HepG2 (cell line): ENCODE measurements around the gene TADA2A. TPM values are rescaled to one million over a fixed set of nuclear protein-coding genes. Genes with fewer than 3 reads are reported as not detected.
A peak's percentile ranks its signal among the peaks of the same experiment; 100 is the strongest.

Source experiments
- BRF2 ChIP-seq: sonication (generic); formaldehyde crosslinking; IDR thresholded peaks from 2 replicates; pipeline ENCODE4 v1.8.1; 2022; ENCODE audit warnings: mild to moderate bottlenecking, missing genetic modification reagents
- CTCF ChIP-seq: sonication (generic); formaldehyde crosslinking; IDR thresholded peaks from 2 replicates; pipeline ENCODE4 v1.5.0; 2020; ENCODE audit warnings: mild to moderate bottlenecking, missing genetic modification reagents, moderate library complexity
- ELF3 ChIP-seq: IDR thresholded peaks from 2 replicates; pipeline ENCODE4 v1.6.1; 2016; ENCODE audit warnings: missing genetic modification reagents, missing compliant biosample characterization
- HDAC1 ChIP-seq: sonication (generic); formaldehyde crosslinking; IDR thresholded peaks from 2 replicates; pipeline ENCODE4 v1.5.1; 2020; ENCODE audit warnings: mild to moderate bottlenecking, missing genetic modification reagents
- HOXA3 ChIP-seq: sonication (generic); formaldehyde crosslinking; IDR thresholded peaks from 2 replicates; pipeline ENCODE4 v1.5.0; 2020; ENCODE audit warnings: missing genetic modification reagents
- IKZF4 ChIP-seq: sonication (generic); formaldehyde crosslinking; IDR thresholded peaks from 2 replicates; pipeline ENCODE4 v1.5.1; 2020; ENCODE audit warnings: borderline replicate concordance, mild to moderate bottlenecking, low read depth, missing genetic modification reagents; ENCODE audit errors: not compliant biosample characterization
- KMT2A ChIP-seq: sonication (generic); formaldehyde crosslinking; IDR thresholded peaks from 2 replicates; pipeline ENCODE4 v1.4.0; 2020; ENCODE audit warnings: missing genetic modification reagents
- MYC ChIP-seq: sonication (generic); formaldehyde crosslinking; IDR thresholded peaks from 2 replicates; pipeline ENCODE4 v1.9.0; 2021; ENCODE audit warnings: missing genetic modification reagents, borderline replicate concordance
- NR2C2 ChIP-seq: sonication (generic); formaldehyde crosslinking; IDR thresholded peaks from 2 replicates; pipeline ENCODE4 v1.4.0; 2020; ENCODE audit warnings: missing genetic modification reagents, mild to moderate bottlenecking, moderate library complexity, borderline replicate concordance
- NR2F6 ChIP-seq, 2 experiments: IDR thresholded peaks; 2 replicates each; pipeline ENCODE4 v1.6.1; 2016; ENCODE audit warnings: antibody characterized with exemption in 1 of 2, mild to moderate bottlenecking in 1 of 2
- PITX1 ChIP-seq: sonication (generic); formaldehyde crosslinking; IDR thresholded peaks from 2 replicates; pipeline ENCODE4 v1.5.1; 2020; ENCODE audit warnings: mild to moderate bottlenecking, missing genetic modification reagents
- RARA ChIP-seq: IDR thresholded peaks from 2 replicates; pipeline ENCODE4 v1.6.1; 2016; ENCODE audit warnings: missing genetic modification reagents, missing compliant biosample characterization
- SIX1 ChIP-seq: sonication (generic); formaldehyde crosslinking; IDR thresholded peaks from 2 replicates; pipeline ENCODE4 v1.4.0; 2020; ENCODE audit warnings: missing genetic modification reagents, borderline replicate concordance
- SRSF9 ChIP-seq: fragments of 200-400 bp; formaldehyde crosslinking; IDR thresholded peaks from 2 replicates; pipeline ENCODE4 v1.6.1; 2018; ENCODE audit warnings: borderline replicate concordance, mild to moderate bottlenecking, low read depth, low read length; ENCODE audit not compliant: insufficient read depth, poor library complexity, severe bottlenecking
- SYNCRIP ChIP-seq: fragments of 200-400 bp; formaldehyde crosslinking; IDR thresholded peaks from 2 replicates; pipeline ENCODE4 v1.6.1; 2018; ENCODE audit warnings: mild to moderate bottlenecking, low read depth, low read length; ENCODE audit not compliant: insufficient read depth
- THAP7 ChIP-seq: sonication (generic); formaldehyde crosslinking; IDR thresholded peaks from 2 replicates; pipeline ENCODE4 v1.8.1; 2023; ENCODE audit warnings: mild to moderate bottlenecking, missing genetic modification reagents
- THYN1 ChIP-seq: sonication (generic); formaldehyde crosslinking; IDR thresholded peaks from 2 replicates; pipeline ENCODE4 v1.8.1; 2023; ENCODE audit warnings: low read depth, mild to moderate bottlenecking, moderate library complexity, missing genetic modification reagents, borderline replicate concordance
- U2AF1 ChIP-seq: fragments of 200-400 bp; formaldehyde crosslinking; optimal IDR thresholded peaks from 2 replicates; pipeline ENCODE3; 2017; ENCODE audit warnings: mild to moderate bottlenecking, low read depth, low read length
- ZBTB38 ChIP-seq: sonication (generic); formaldehyde crosslinking; IDR thresholded peaks from 2 replicates; pipeline ENCODE4 v1.5.1; 2020; ENCODE audit warnings: mild to moderate bottlenecking, missing genetic modification reagents
- ZFP62 ChIP-seq: sonication (generic); formaldehyde crosslinking; IDR thresholded peaks from 2 replicates; pipeline ENCODE4 v1.4.0; 2020; ENCODE audit warnings: missing genetic modification reagents
- ZFX ChIP-seq: sonication (generic); formaldehyde crosslinking; IDR thresholded peaks from 2 replicates; pipeline ENCODE4 v1.4.0; 2020; ENCODE audit warnings: mild to moderate bottlenecking, low read depth, missing genetic modification reagents, moderate library complexity
- ZFY ChIP-seq: sonication (generic); formaldehyde crosslinking; IDR thresholded peaks from 2 replicates; pipeline ENCODE4 v1.4.0; 2020; ENCODE audit warnings: missing genetic modification reagents
- ZKSCAN8 ChIP-seq: IDR thresholded peaks from 2 replicates; pipeline ENCODE4 v1.6.1; 2016; ENCODE audit warnings: borderline replicate concordance, missing genetic modification reagents, missing compliant biosample characterization
- ZMAT3 ChIP-seq: sonication (generic); formaldehyde crosslinking; conservative IDR thresholded peaks from 2 replicates; pipeline ENCODE4 v1.7.0; 2021; ENCODE audit warnings: missing genetic modification reagents
- ZNF12 ChIP-seq: sonication (generic); formaldehyde crosslinking; IDR thresholded peaks from 2 replicates; pipeline ENCODE4 v1.5.0; 2020; ENCODE audit warnings: missing genetic modification reagents
- ZNF441 ChIP-seq: sonication (generic); formaldehyde crosslinking; IDR thresholded peaks from 2 replicates; pipeline ENCODE4 v1.7.0; 2021; ENCODE audit warnings: missing genetic modification reagents, borderline replicate concordance
- ZNF446 ChIP-seq: sonication (generic); formaldehyde crosslinking; IDR thresholded peaks from 2 replicates; pipeline ENCODE4 v1.5.0; 2020; ENCODE audit warnings: mild to moderate bottlenecking, missing genetic modification reagents
- ZNF598 ChIP-seq: sonication (generic); formaldehyde crosslinking; IDR thresholded peaks from 2 replicates; pipeline ENCODE4 v1.5.1; 2020; ENCODE audit warnings: mild to moderate bottlenecking, missing genetic modification reagents, borderline replicate concordance
- ZSCAN12 ChIP-seq: sonication (generic); formaldehyde crosslinking; IDR thresholded peaks from 2 replicates; pipeline ENCODE4 v1.9.0; 2021; ENCODE audit warnings: mild to moderate bottlenecking, missing genetic modification reagents
- polyA plus RNA-seq, 8 experiments: library from polyadenylated mRNA; depleted of rRNA in 3 of 8; stranded (reverse) in 7 of 8; unstranded in 1 of 8; fragments of >200 nt; fragmentation: Illumina TruSeq in 4 of 8; extraction: Trizol in 4 of 8; gene quantifications; 2 replicates each; pipeline versions ENCODE4 v1.2.1 to v1.2.3, GENCODE V29; 2011 to 2016; ENCODE audit warnings: low read depth in 4 of 8, missing spikeins in 1 of 8, mixed read lengths in 1 of 8; ENCODE audit not compliant: insufficient read depth in 1 of 8
- total RNA-seq, 5 experiments: library from RNA; depleted of rRNA; stranded (reverse); fragments of >200 nt; fragmentation: Illumina TruSeq; extraction: Trizol; gene quantifications; 2 replicates each; pipeline ENCODE4 v1.2.3, GENCODE V29; 2016; ENCODE audit warnings: low read depth in 1 of 5

The TADA2A gene
- total and polyA plus RNA-seq, 2 of the 13 experiments (the other 11 are each of a cell fraction or from before 2014, with no cell fraction given): 8.0 to 14.0 TPM

- TF ChIP-seq NR2C2 (CRISPR knock-in tag) (0 out of 2 replicates have a peak, but pooled peaks have one; percentile 16), BRF2 (CRISPR knock-in tag) (no peak), ZNF441 (CRISPR knock-in tag) (no peak), ZFP62 (CRISPR knock-in tag) (no peak), ZFX (CRISPR knock-in tag) (peak; percentile 68), SIX1 (CRISPR knock-in tag) (no peak), ZKSCAN8 (no peak), CTCF (CRISPR knock-in tag) (peak; percentile 41; the same call in 1 of the 2 replicates), ZNF598 (CRISPR knock-in tag) (no peak), IKZF4 (CRISPR knock-in tag) (no peak), HDAC1 (CRISPR knock-in tag) (no peak), THAP7 (no peak), ELF3 (CRISPR knock-in tag) (peak; percentile 20; the same call in 1 of the 2 replicates), ZFY (CRISPR knock-in tag) (peak; percentile 59; the same call in 1 of the 2 replicates), THYN1 (CRISPR knock-in tag) (no peak), ZSCAN12 (no peak), NR2F6 (IDR thresholded peaks at IDR 0.05) (no peak), NR2F6 (CRISPR knock-in tag; IDR thresholded peaks at IDR 0.05) (peak; percentile 34; the same call in 1 of the 2 replicates), ZNF446 (CRISPR knock-in tag) (0 out of 2 replicates have a peak, but pooled peaks have one; percentile 42), SYNCRIP (no peak), MYC (peak; percentile 37; the same call in 1 of the 2 replicates), PITX1 (CRISPR knock-in tag) (0 out of 2 replicates have a peak, but pooled peaks have one; percentile 14), RARA (CRISPR knock-in tag) (0 out of 2 replicates have a peak, but pooled peaks have one; percentile 16), U2AF1 (no peak), ZBTB38 (CRISPR knock-in tag) (no peak), KMT2A (CRISPR knock-in tag) (peak; percentile 83), ZNF12 (CRISPR knock-in tag) (no peak), SRSF9 (no peak), ZMAT3 (CRISPR knock-in tag) (no peak), HOXA3 (CRISPR knock-in tag) (peak; percentile 47; the same call in 1 of the 2 replicates)
Observed at GRCh38 chr17:37490022-37490587, 83.4 kb downstream of the TADA2A start (continued).
